ENCODE results near the gene PRRC2B.

DNA sequence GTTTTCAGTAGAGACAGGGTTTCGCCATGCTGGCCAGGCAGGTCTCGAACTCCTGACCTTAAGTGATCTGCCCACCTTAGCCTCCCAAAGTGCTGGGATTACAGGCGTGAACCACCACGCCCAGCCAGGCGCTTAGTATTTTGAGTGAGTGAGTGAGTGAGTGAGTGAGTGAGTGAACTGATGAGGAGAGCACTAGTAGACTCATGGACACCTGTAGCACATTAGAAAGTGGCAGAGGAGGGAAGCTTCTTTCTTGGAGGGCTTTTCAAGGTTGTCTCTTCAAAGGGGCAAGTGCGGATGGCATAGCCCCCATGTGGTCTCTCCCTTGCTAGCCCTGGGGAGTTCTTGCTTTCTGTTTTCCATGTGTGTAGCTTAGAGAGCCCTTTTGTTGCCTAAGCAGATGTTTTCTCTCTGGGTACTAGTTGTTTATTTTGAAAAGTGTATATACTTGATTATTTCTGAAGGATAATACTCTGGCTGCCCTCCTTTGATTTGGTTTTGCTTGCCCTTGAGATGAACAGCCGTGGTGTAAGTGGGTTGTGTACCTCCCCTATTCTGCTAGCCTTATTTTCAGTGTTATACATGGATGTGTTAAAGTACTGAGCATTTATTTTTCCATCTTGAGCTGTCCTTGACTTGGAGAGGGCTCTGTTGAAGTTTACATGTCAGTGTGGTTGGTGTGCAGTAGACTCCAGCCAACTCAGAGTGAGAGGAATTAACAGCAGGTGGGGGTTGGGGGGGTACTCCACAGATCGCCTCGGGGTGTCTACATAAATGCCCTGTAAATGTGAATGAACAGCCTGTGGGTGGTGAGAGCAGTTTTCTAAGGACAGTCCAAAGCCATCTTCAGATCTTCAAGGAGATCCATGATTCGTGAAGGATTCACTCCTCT, 35.5 kb downstream of the PRRC2B start:
- TF ChIP-seq, protein P1, sequence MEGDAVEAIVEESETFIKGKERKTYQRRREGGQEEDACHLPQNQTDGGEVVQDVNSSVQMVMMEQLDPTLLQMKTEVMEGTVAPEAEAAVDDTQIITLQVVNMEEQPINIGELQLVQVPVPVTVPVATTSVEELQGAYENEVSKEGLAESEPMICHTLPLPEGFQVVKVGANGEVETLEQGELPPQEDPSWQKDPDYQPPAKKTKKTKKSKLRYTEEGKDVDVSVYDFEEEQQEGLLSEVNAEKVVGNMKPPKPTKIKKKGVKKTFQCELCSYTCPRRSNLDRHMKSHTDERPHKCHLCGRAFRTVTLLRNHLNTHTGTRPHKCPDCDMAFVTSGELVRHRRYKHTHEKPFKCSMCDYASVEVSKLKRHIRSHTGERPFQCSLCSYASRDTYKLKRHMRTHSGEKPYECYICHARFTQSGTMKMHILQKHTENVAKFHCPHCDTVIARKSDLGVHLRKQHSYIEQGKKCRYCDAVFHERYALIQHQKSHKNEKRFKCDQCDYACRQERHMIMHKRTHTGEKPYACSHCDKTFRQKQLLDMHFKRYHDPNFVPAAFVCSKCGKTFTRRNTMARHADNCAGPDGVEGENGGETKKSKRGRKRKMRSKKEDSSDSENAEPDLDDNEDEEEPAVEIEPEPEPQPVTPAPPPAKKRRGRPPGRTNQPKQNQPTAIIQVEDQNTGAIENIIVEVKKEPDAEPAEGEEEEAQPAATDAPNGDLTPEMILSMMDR (IDR thresholded peaks at IDR 0.05; ENCODE audit: low read depth, low read length) = no peak
- no peak for TF ChIP-seq EZH2phosphoT487 (IDR thresholded peaks at IDR 0.05; ENCODE audit: low read depth)
